HCT116 (cell line): Measurements from ENCODE around the gene GSTT2B.
"Not testable (repeated sequence)": the region's sequence is repeated elsewhere in the genome, so short reads cannot be mapped to it uniquely, and the experiment has no call there.

ENCODE experiments used
- CTCF ChIP-seq, 3 experiments: fragments of 200-600 bp in 1 of 3; sonication (generic) in 1 of 3; IDR thresholded peaks in 2 of 3; conservative IDR thresholded peaks in 1 of 3; 2 replicates each; pipeline ENCODE4 v1.5.1; 2012 to 2017; ENCODE audit warnings: low read depth in 2 of 3, low read length in 2 of 3, antibody characterized with exemption in 1 of 3, borderline replicate concordance in 1 of 3, control low read depth in 1 of 3, mild to moderate bottlenecking in 1 of 3, mixed read lengths in 1 of 3, mixed run types in 1 of 3, moderate library complexity in 1 of 3; ENCODE audit not compliant: insufficient read depth in 1 of 3
- EZH2 ChIP-seq: fragments of 200-600 bp; sonication (generic); IDR thresholded peaks from 2 replicates; pipeline ENCODE4 v1.6.1; 2017; ENCODE audit warnings: antibody characterized with exemption, mixed run types
- EZH2phosphoT487 ChIP-seq: fragments of 200-600 bp; IDR thresholded peaks from 2 replicates; pipeline ENCODE4 v1.6.1; 2018; ENCODE audit warnings: antibody characterized with exemption, borderline replicate concordance
- JUND ChIP-seq: IDR thresholded peaks from 2 replicates; pipeline ENCODE4 v1.6.1; 2012
- MAX ChIP-seq: IDR thresholded peaks from 2 replicates; pipeline ENCODE4 v1.6.1; 2012
- POLR2A ChIP-seq: IDR thresholded peaks from 2 replicates; pipeline ENCODE4 v1.7.0; 2011; ENCODE audit warnings: borderline replicate concordance; ENCODE audit not compliant: insufficient read depth, insufficient read length; ENCODE audit errors: extremely low read depth
- POLR2AphosphoS5 ChIP-seq: IDR thresholded peaks from 2 replicates; pipeline ENCODE4 v1.6.1; 2011; ENCODE audit warnings: mild to moderate bottlenecking, low read depth, low read length, moderate library complexity
- RAD21 ChIP-seq: IDR thresholded peaks from 2 replicates; pipeline ENCODE4 v1.6.1; 2012; ENCODE audit warnings: low read depth, mild to moderate bottlenecking
- REST ChIP-seq: IDR thresholded peaks from 2 replicates; pipeline ENCODE4 v1.6.1; 2012; ENCODE audit warnings: low read depth
- TCF7L2 ChIP-seq: IDR thresholded peaks from 2 replicates; pipeline ENCODE4 v1.7.0; 2011; ENCODE audit warnings: borderline replicate concordance, inconsistent platforms; ENCODE audit not compliant: insufficient read depth, insufficient read length; ENCODE audit errors: extremely low read depth
- YY1 ChIP-seq: IDR thresholded peaks from 2 replicates; pipeline ENCODE4 v1.6.1; 2011; ENCODE audit warnings: low read length, low read depth, moderate library complexity, mild to moderate bottlenecking; ENCODE audit not compliant: insufficient replicate concordance; ENCODE audit errors: extremely low read depth
- ZFX ChIP-seq: fragments of 450-650 bp; IDR thresholded peaks from 2 replicates; pipeline ENCODE4 v1.6.1; 2017
- ZNF274 ChIP-seq: fragments of 200-500 bp; sonication (Bioruptor generic); IDR thresholded peaks from 2 replicates; pipeline ENCODE4 v1.6.1; 2014; ENCODE audit warnings: mild to moderate bottlenecking, low read depth, low read length, inconsistent platforms

GRCh38 chr22:23920267-23920611 lies 40.8 kb downstream of the GSTT2B start:
- not testable (repeated sequence) for TF ChIP-seq CTCF (IDR thresholded peaks at IDR 0.05 in 2 of 3, conservative IDR thresholded peaks at IDR 0.05 in 1 of 3; ENCODE audit: borderline replicate concordance in 1 of 3, insufficient read depth in 1 of 3, low read depth in 2 of 3, low read length in 2 of 3); EZH2; EZH2phosphoT487; POLR2A; RAD21; TCF7L2; JUND; MAX; POLR2AphosphoS5; ZNF274; REST; YY1; ZFX
